Activated CD8-positive, alpha-beta memory T cell treated with anti-CD3 and anti-CD28 coated beads, Interleukin-2, amount 50 U/mL, for 24 hours (primary cell): ENCODE measurements around the gene WNT2.
"Not testable (repeated sequence)": the region's sequence is repeated elsewhere in the genome, so short reads cannot be mapped to it uniquely, and the experiment has no call there.

Source experiments
- DNase-seq: peaks from one replicate; pipeline ENCODE4 v3.0.0-alpha.2; 2020; ENCODE audit errors: extremely low read depth

WNT2 gene

DNA sequence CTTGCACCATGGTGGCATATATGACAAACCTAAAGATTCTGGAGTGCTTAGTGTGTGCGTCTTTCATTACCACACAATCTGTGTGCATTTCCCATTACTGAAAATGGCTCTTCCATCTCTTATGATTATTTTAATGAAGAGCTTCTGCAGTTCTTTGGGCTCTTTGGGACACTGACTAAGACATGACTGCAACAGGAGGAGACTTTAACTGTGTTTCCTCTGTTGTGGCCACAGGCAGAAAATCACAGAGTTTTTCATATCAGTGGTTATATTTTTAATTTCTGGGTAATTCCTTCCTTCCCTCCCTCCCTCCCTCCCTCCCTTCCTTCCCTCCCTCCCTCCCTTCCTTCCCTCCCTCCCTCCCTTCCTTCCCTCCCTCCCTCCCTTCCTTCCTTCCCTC lies 58.1 kb downstream of the WNT2 start:
- no peak for DNase-seq

DNA sequence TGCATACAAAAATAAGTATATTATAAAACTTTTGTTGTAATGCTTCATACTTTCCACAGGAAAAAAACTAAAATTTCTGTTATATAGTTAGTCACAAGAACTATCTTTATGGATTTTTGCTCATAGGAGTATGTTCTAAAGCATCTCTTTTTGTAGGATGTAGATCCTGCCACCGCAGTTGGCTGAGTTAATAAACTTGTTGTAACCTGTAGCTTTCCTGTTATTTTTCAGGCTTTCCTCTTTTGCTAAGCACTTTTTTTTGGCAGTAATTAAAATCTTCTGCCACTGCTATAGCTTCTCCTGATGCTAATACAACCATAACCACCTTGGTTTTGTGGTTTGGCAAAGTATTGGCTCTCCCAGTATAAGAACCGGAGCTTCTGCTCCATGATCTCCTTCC lies 60.3 kb downstream of the WNT2 start:
- DNase-seq, result no peak

DNA sequence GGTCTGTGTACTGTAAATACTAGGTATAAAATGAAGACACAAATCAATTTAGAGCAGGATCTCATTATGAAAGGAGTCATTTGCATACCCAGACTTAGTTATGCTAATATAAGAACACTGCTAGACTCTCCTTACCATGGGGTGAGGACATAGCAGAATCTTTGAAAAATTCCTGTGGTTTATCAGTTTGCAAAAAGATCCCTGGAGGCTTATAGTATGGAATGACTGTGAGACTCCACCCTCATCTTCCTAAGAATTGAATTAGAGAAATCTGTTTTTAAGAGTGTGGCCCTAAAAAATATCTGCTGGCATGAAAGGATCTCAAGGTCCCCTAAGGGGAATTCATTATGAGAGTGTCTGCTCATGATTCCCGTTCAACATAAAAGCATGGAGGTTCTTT lies 63.2 kb downstream of the WNT2 start:
- no peak for DNase-seq

DNA sequence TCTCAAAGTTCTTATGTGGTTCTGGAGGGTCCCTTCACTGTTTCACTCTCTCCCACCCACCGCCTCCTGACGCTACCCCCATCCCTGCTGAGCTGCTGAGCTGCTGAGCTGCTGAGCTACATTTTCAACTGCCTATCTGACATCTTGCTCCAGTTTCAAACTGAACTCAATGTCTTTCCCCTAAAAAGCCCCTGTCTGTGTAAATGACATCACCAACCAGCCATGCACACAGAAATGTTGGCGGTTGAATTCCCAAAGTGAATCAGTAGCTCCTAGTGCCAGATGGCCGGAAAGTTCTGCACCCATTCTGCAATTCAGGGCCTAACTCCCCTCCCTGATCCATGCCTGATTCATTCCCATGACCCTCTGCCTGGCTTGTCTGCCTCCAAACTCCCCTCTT lies 71.2 kb downstream of the WNT2 start:
- no peak for DNase-seq

DNA sequence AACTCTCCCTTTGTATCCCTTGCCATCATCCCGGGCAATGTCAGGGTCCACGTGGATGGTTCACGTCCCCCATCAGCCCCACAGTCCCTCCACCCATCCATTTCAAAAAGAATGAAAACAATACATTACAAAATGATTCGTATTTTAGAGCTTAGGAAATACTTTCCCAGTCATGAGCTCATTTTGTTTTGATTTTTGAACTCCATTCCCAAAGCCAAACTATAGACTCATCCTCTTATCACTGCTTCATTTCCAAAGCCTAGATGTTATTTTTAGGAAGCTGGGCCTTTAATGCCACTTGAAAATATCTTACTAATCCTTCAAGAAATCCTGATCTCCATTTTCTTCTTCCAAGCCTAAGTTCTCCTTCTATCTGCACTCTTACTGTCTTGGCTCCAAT lies 72.1 kb downstream of the WNT2 start:
- DNase-seq, result no peak

DNA sequence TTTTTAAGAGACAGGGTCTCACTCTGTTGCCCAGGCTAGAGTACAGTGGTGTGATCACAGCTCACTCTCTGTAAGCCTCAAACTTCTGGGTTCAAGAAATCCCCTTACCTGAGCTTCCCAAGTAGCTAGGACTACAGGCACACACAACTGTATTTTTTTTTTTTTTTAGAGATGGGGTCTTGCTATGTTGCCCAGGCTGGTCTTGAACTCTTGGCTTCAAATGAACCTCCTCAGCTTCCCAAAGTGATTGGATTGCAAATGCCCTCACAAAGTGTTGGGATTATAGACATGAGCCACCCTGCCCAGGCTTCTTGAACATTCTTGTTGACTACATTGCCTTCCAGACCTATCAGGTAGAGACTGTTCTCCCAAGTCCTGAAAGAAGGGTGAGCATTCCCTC lies 72.6 kb downstream of the WNT2 start:
- no peak for DNase-seq

DNA sequence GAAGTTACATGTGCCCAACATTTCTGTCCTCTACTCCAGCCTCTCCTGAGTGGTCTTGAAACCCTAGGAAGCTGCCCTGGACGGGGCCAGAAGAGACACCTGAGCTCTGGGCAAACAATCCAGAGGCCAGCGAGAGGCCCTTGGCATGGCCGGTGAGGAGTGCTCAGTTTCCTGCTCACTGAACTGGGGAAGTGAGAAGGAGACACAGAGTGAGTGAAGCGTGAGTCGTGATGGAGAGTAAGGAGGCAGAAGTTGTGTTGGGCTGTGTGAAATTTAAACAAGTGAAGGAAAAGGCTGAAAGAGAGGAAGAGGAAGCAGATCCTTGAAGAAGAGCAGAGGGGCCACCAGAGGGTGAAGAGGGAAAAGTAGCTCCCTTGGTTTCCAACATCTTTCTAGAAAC lies 73.2 kb downstream of the WNT2 start:
- DNase-seq, result no peak

DNA sequence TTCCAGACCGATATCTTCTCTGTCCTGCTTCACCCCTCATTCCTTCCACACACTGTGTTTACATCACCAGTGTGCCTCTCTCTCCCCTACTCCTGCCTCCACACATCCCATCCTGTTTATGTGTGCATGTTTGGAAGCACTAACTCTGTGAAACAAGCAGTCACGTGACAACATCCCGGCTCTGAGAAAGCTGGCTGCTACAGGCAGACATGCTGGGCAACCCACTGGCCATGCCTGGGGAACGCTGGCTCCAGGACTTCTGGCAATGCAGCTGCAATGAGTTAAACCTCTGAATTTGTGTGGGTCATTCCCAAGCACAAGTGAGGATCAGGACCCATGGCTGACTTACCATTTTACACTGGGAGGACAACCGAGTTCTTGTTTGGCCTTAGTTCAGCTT lies 74.0 kb downstream of the WNT2 start:
- DNase-seq, result no peak

- no peak for DNase-seq
These were observed 75.0 kb downstream of the WNT2 start for GRCh38 chr7:117247809-117248208.

DNA sequence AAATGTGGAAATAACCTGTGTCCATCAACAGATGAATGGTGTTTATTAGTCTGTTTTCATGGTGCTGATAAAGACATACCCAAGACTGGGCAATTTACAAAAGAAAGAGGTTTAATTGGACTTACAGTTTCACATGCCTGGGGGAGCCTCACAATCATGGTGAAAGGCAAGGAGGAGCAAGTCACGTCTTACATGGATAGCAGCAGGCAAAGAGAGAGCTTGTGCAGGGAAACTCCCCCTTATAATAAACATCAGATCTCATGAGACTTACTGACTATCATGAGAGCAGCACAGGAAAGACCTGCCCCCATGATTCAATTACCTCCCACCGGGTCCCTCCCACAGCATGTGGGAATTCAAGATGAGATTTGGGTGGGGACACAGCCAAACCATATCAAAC lies 77.2 kb downstream of the WNT2 start:
- not testable (repeated sequence) for DNase-seq

DNA sequence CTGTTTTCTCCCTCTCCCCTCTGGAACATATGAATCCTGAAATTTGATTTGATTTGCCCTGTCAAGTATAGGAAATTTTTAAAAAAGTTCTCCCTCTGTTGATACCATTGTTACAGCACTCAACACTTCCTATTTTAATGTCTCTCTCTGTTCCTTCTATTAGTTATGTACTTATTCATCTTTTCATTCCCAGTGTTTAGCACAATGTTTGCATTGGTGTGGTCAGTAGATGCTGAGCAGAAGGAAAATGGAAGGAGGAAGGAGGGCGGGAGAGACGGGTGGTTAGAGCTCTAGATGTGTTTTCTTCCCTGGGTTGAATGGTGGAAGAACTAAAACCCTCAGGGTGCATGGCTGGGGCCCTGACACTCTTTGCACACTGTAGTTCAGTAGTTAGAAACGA lies 79.5 kb downstream of the WNT2 start:
- no peak for DNase-seq

- no peak for DNase-seq
These were observed 81.8 kb downstream of the WNT2 start for GRCh38 chr7:117241088-117241487.

GRCh38 chr7:117238937-117239336 lies 83.9 kb downstream of the WNT2 start:
- no peak for DNase-seq

GRCh38 chr7:117238472-117238871 lies 84.4 kb downstream of the WNT2 start:
- DNase-seq, result no peak

DNA sequence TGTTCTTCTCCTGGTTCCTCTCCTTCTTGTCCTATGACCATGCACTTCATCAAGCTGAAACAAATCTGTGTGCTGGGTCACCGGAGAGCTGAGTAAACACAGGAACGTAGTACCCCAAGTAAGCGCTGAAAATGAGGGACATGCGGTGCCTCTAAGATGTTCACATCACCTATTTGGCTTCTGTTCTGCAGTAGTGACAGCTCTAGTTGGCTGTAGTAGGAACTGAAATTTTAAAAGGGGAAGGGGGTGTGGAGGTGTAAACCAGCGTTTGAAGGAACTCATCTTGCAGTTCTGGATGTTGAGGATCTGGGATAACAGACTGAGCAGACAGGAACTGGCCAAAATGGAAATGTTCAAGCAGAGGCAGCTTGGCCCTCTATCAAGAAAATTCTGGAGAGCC lies 85.2 kb downstream of the WNT2 start:
- DNase-seq, result no peak

GRCh38 chr7:117231047-117231359 lies 91.9 kb downstream of the WNT2 start:
- no peak for DNase-seq

GRCh38 chr7:117230276-117231046 lies 92.4 kb downstream of the WNT2 start:
- no peak for DNase-seq

- no peak for DNase-seq
These were observed 93.5 kb downstream of the WNT2 start for GRCh38 chr7:117229350-117229749.

DNA sequence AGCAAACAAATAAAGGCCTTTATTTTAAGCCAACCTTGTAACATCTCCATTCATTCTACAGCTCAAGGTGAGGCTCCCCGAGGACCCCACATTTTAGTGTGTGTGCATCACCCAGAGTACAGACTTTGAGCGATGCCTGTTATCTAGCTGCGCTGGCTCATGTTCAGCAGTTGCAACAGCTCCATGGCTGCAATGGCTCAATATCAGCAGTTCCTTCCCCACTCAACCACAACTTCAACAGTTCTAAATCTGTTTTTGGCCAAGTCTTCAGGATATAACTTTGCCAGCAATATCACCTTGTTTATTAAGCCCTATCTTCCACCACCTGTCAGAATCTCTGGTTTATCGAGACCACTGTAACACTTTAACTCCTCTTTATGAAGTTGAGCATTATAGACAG lies 95.8 kb downstream of the WNT2 start:
- DNase-seq, result no peak

DNA sequence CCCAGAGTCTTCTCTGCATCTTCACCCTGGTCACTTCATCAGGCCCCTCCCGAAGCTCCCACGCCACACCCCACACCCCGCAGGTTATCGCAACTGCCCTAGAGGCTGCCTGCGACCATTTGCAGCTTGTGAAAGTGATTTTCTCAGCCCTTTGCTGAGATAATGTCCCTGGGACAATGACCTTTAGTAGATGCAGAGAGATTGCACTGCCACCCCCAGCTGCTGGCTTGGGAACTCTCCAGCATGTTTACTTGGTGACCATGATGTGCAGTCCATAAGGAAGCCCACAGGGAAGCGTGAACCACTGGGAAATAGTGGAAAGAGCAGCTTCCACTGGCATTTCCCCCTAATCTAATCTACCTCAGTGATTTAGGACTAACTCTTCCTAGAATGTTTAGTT lies 97.3 kb downstream of the WNT2 start:
- DNase-seq, result no peak
